IPS-18c (cell line): ENCODE data around the gene ZC3HAV1L.
A peak's percentile ranks its signal among the peaks of the same experiment; 100 is the strongest.
"Not testable (repeated sequence)": the region's sequence is repeated elsewhere in the genome, so short reads cannot be mapped to it uniquely, and the experiment has no call there.

Source experiments
- H3K4me3 ChIP-seq: 2 replicates; pipeline ENCODE4 v1.7.0; 2013; ENCODE audit warnings: low read depth, mild to moderate bottlenecking, low read length, moderate library complexity; ENCODE audit not compliant: insufficient read depth
- H3K9me3 ChIP-seq: one replicate; pipeline ENCODE4 v1.6.1; 2013; ENCODE audit warnings: mild to moderate bottlenecking, low read length, moderate library complexity; ENCODE audit not compliant: control insufficient read depth, insufficient read depth

The ZC3HAV1L gene

GRCh38 chr7:139034855-139035585, 822 bp downstream of the ZC3HAV1L start:
- peak overlapping the region; percentile 62 for H3K4me3 ChIP-seq
- no peaks in the 10 kb centered on the region for H3K9me3 ChIP-seq

- no peak overlapping the region for H3K4me3 ChIP-seq
These were observed 1.5 kb downstream of the ZC3HAV1L start for GRCh38 chr7:139034336-139034735.

DNA sequence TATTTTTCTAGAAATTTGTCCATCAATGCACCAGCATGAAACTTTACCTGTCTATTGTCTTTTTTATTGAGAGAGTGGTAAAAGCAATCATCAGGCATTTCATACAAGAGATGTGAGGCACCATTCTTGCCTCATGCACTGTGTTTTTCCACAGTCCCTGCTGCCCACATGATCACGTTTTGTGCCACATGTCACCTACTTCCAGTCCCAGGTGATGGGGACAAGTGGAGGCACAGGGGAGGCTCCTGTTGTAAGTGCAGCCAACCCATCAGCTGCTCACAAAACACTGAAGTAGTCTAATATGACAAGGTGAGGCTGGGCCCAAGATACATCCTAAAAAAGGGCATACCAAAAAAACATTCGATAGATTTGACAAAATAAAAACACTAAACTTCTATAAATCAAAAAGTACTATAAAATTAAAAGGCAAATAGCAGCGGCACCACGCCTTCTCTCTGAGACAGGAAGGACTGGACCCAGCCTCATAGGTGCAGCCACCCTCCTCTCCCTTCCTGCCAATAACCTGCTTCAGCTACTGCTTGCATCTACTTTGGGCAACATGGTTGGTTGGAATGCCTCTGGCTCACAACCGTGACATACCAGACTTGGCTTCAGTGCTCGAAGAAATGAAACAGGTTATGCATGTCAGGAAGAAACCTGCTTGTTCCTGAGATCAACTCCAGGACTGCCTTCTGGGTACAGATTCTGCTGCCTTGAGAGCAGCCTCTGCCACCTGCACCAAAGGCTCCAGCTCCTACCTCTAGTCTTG, 2.3 kb downstream of the ZC3HAV1L start:
- H3K9me3 ChIP-seq, result no peaks in the 10 kb centered on the region
- no peak overlapping the region for H3K4me3 ChIP-seq

More at GRCh38 chr7:139034336-139034735, 1.5 kb downstream of the ZC3HAV1L start:
- no peaks in the 10 kb centered on the region for H3K9me3 ChIP-seq

DNA sequence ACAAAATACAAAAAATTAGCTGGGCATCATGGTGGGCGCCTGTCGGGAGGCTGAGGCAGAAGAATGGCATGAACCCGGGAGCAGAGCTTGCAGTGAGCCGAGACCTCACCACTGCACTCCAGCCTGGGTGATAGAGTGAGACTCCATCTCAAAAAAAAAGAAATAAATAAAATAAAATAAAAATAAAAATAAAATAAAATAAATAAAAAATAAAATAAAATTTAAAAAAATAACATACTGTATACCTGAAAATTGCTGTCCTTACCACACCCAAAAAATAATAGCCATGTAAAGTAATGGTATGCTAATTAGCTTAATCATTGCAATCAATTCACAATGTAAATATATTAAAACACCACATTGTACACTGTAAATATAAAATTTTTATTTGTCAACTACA, 3.4 kb downstream of the ZC3HAV1L start:
- Histone ChIP-seq H3K4me3 (no peak overlapping the region), H3K9me3 (no peaks in the 10 kb centered on the region)

GRCh38 chr7:139029353-139029752, 6.5 kb downstream of the ZC3HAV1L start:
- Histone ChIP-seq H3K4me3 (no peak overlapping the region), H3K9me3 (no peaks in the 10 kb centered on the region)

DNA sequence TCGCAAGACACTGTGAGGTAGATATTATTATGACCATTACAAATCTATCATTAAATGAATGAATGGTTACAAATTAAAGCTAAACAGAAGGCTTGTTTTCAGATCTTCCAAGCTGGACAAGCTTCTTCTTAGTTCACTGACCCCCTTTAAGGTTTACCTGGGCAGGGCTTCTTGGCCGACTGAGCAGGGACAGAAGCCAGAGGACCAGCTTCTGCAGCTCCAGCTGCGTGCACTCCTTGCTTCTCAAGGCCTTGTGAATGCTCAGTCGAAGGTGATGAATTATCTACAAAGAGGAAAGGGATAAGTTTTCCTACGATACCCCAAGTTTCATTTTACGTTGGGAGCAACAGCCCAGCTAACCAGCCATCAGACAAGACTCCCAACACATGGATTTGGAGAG, 9.3 kb downstream of the ZC3HAV1L start:
- no peak overlapping the region for H3K4me3 ChIP-seq
- no peaks in the 10 kb centered on the region for H3K9me3 ChIP-seq

DNA sequence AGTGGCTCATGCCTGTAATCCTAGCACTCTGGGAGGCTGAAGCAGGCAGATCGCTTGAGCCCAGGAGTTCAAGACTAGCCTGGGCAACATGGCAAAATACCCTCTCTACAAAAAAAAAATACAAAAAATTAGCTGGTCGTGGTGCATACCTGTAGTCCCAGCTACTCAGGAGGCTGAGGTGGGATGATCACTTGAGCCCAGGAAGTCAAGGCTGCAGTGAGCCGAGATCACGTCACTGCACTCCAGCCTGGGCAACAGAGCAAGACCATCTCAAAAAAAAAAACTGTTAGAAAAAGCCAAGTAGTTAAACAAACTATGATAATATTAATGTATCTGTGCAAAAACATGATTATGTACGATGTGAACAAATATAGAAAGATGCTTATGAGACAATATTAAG, 10.0 kb downstream of the ZC3HAV1L start:
- H3K9me3 ChIP-seq, H3K4me3 ChIP-seq: not testable (repeated sequence)

- no peaks in the 10 kb centered on the region for H3K9me3 ChIP-seq
These were observed 12.8 kb downstream of the ZC3HAV1L start for GRCh38 chr7:139023076-139023475.

DNA sequence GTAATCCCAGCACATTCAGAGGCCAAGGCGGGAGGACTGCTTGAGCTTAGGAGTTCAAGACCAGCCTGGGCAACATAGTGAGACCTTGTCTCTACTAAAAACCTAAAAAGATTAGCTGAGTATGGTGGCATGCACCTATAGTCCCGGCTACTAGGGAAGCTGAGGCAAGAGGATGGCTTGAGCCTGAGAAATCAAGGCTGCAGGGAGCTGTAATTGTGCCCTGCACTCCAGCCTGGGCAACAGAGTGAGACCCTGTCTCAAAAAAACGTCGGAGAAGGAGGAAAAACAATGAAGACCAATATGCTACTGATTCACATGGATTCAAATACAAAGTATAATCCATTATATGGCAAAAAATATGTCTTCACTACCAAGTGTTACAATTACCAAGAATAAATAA, 13.6 kb downstream of the ZC3HAV1L start:
- Histone ChIP-seq H3K4me3 (no peak overlapping the region), H3K9me3 (no peaks in the 10 kb centered on the region)

More at GRCh38 chr7:139023076-139023475, 12.8 kb downstream of the ZC3HAV1L start:
- H3K4me3 ChIP-seq, result no peak overlapping the region

GRCh38 chr7:139018910-139019309, 16.9 kb downstream of the ZC3HAV1L start:
- Histone ChIP-seq H3K4me3 (no peak overlapping the region), H3K9me3 (no peaks in the 10 kb centered on the region)

GRCh38 chr7:139016931-139017511, 18.8 kb downstream of the ZC3HAV1L start:
- no peak overlapping the region for H3K4me3 ChIP-seq
- no peaks in the 10 kb centered on the region for H3K9me3 ChIP-seq

DNA sequence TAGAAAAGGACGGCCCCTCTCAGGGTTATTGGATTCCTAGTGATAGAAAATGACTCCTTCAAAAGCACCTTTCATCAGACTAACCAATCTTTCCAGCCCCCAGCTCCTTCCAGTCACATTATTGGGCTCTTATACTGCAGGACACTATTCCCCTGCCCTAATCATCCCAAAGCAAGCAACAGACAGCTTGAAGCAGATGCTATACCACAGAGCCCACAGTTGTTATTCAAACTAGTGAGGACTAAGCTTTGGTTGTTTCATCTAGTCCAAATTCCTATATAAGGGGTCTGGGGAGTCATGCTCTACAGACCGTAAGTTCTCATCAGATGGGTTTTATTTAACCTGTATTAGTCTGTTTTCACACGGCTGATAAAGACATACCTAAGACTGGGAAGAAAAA, 24.5 kb downstream of the ZC3HAV1L start:
- no peaks in the 10 kb centered on the region for H3K9me3 ChIP-seq
- no peak overlapping the region for H3K4me3 ChIP-seq

DNA sequence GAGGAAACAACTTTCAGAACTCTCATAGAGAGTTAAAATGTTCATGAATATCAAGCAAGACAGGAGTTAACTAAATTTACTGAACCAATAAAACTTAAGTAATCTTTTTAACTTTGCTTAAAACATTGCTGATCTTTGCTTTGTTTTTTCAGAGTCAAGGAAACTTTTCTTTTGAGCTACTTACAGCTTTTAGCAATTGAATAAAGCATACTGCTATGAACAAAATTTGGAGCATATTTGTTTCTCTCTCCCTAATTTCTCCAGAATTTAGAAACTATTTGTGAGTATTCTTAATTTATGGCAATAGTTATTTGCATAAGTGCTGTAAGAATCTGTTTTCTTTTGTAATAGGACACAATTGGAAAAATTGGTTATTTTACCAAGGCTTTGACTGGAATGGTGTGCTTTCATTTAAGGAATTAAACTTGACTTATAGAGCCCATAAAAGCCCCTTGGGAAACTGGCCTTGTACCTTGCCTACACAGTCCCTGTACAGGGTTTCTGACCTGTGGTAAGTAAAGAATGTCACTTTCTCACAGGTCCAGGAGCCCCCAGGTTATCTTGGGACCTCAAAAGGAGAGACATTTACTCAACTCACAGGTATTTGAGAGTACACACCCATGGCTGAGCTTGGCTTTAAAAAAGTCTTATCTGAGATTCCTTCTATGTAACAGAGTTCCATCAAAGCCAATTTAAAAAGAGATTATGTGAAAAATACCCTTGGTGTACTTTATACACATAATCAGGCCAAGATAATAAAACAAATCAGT, 31.3 kb downstream of the ZC3HAV1L start:
- Histone ChIP-seq H3K9me3 (no peaks in the 10 kb centered on the region), H3K4me3 (no peak overlapping the region)

DNA sequence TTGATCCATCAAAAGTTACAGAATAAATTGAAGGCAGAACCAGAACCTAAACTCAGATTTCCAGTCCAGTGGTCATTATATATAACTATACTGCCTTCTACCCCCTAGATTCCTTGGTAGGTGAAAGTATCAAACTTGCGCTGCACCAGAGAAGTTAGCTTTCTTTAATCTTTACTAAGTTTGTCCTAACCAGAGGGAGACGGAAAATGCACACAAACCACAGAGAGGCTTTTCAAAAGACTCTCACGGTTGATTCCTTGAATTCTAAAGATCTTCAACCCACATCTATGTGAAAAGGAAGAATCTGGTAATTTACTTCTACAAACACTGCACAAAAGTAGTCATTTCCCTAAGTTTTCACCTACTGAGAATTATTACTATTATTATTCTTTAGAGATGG, 36.4 kb downstream of the ZC3HAV1L start:
- H3K9me3 ChIP-seq, result no peaks in the 10 kb centered on the region
- H3K4me3 ChIP-seq, result no peak overlapping the region

DNA sequence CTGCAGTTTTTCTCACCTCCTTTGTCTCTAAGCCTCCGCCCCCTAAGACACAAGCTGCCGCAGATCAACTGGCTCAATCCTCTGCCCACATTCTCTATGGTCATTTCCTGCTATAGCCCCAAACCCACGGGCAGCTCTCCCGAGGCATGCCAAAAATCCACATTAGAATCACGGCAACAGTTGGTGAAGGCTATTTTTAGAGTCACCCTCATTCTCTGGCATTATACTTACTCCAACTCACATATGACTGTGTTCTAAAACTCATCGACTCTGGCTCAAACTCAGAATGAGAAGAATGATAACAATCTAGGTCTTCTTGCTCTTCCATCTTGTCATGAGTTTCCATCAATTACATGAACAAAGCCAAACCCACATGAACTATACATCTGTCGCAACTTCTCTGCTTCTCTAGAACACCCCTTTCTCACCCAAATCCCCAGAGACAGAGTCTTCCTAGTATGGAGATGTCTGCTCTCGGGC, 43.8 kb downstream of the ZC3HAV1L start:
- Histone ChIP-seq H3K4me3 (no peak overlapping the region), H3K9me3 (no peaks in the 10 kb centered on the region)

DNA sequence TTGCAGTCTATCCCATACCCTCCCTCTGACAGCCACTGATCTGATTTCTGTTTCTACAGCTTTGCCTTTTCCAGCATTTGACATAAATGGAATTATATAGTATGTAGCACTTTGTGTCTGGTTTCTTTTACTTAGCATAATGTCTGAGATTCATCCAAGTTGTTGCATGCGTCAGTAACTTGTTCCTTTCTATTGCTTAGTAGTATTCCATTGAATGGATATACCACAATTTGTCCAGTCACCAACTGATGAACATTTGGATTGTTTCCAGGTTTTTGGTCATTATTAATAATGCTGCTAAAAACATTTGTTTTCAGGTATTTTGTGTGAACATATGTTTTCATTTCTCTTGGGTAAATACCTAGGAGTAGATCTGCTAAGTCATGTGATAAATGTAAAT, 48.2 kb downstream of the ZC3HAV1L start:
- H3K4me3 ChIP-seq, result no peak overlapping the region

GRCh38 chr7:138982204-138982623, 53.6 kb downstream of the ZC3HAV1L start:
- Histone ChIP-seq H3K9me3 (no peaks in the 10 kb centered on the region), H3K4me3 (peak overlapping the region; percentile 60)

More for the DNA sequence above, 48.2 kb downstream of the ZC3HAV1L start:
- no peaks in the 10 kb centered on the region for H3K9me3 ChIP-seq
